Stimulated activated CD4-positive, alpha-beta T cell treated with anti-CD3 and anti-CD28 coated beads, Interleukin-1b, Interleukin-23, amount 100 ng/mL, for 1 hour (primary cell): ENCODE results near the gene TJAP1.

Experiments
- DNase-seq, 2 donors: peaks; one replicate each; pipeline ENCODE4 v3.0.0-alpha.2; 2020; ENCODE audit warnings: low read depth in 2 of 2

TJAP1 gene

GRCh38 chr6:43505718-43506117, 28.3 kb downstream of the TJAP1 start:
- DNase-seq = no peak

GRCh38 chr6:43506171-43506570, 28.8 kb downstream of the TJAP1 start:
- DNase-seq = no peak

DNA sequence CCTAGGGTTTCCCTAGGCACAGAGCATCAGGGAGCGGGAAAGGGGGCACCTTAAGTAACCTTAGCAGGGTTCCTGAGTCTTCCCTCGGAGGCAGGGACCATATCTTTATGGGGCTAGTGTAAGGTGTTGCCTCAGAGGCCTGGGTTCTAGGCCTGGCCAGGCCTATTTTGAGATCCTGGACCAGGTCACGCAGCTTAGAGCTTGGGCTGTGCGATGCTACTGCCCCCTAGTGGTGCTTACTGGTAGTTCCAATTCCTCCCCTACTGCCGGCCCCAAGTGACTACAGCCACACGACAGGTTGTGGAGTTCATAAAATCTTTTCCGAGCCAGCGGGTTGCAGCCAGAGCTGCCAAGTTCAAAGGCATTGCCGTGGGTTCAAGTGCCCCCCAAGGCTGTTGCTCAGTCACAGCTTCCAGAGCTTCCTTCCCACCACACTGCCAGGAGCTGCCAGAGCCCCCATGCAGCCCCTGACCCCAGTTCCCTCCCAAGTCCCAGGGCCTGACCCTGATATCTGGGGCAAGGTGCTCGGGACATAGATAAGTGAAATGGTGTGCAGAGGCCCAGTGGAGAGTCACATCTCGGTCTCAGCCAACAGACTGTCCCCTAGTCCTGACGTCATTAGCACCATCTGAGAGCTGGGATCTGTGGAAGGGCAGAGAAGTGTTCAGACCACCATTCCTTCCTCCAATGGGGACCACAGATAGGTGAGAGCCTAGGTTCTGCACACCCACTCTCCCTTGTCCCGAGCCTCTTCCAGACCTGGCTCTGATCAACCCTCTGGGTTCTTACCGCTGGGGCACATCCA, 29.5 kb downstream of the TJAP1 start:
- peak; percentile 64 to 69 for DNase-seq

- no peak for DNase-seq
These were observed 31.2 kb downstream of the TJAP1 start for GRCh38 chr6:43508481-43509141.

GRCh38 chr6:43509142-43509983, 32.0 kb downstream of the TJAP1 start:
- no peak for DNase-seq

DNA sequence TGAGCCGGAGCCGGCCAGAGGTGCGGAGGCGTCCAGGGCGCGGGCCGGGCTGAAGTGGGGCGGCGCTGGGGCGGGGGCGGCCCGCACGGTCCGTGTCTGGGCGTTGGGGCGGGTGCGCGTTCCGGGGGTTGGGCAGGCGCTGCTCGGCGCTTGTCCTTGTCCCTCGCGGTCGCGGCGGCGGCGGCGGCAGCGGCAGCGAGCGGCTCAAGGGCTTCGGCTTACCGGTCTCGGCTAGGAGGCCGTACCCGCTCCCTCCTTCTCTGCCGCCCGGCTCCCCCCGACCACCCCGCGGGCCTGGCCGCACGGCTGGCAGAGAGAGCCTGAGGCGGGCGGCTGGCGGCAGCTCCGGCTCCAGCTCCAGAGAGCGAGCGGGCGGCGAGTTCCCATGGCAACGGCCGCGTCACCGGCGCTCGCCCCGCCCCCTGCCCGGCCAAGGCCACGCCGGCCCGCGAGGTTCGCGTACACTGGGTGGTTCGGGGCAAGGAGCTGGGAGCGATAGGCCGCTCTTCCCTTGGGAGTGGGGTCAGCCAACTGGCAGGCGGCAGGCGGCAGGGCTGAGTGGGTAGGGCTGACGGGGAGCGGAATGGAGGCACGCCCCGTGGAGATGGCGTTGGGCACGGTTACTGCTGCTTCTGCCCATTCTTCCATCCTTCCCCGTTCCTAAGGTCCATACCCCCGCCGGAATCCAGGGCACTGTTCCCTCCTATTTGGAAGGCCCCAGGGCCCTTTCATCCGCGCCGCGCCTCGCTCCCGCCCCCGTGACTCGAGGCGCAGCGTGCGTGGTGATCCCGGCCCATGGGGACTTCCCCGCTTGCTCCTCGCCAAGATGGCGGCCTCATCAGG, 32.8 kb downstream of the TJAP1 start, which contains the start of gene LRRC73:
Gene LRRC73, minus strand, starts transcription at position 363 of the 843 bp plus-strand sequence. CDS start 561 bp downstream, outside the sequence.
- peak; percentile 43 to 71 for DNase-seq

DNA sequence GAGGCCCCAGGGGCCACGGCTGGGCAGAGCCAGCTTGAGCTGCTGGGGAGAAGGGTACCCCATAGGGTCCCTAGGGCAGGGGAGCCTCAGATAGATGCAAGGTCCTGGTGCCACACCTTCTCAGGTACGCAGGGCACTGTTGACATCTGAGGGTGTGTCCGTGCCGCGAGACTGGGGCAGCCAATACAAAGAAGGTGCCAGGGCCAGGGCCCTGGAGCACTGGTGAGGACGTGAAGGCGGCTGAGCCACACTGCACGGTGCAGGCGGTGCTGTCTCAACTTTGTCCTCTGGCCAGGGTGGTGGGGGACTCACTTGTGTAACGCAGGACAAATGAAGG, 33.4 kb downstream of the TJAP1 start:
- no peak for DNase-seq

DNA sequence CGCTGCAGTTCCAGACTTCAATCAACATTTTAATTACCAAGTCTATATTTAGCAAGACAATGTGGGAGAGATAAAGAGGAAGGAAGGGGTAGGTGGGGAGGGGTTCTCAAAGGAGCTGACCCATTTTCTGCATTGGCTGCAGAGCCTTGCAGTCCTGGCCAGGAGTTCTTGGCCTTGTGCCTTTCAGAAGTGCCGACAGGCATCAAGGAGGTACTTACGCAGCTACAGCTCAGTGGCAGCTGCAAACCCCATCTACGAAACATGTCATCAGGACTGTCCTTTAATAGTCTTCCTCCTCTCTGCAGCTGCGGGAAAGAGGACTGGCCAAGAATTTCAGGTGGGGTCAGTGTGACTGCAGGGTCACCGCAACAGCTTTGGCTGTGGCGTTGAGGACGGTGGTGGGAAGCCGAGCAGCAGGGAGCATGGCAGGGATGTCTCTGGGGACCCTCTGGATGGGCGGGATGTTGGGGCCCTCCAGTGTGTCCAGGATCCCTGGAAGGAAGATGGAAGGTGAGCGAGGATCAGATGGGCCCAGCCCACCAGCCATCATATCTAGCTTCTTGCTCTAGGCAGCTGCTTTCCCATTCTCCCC, 34.5 kb downstream of the TJAP1 start:
- no peak for DNase-seq

- DNase-seq = no peak
These were observed 38.4 kb downstream of the TJAP1 start for GRCh38 chr6:43515808-43516207.

- no peak for DNase-seq
These were observed 39.0 kb downstream of the TJAP1 start for GRCh38 chr6:43516367-43516696.

DNA sequence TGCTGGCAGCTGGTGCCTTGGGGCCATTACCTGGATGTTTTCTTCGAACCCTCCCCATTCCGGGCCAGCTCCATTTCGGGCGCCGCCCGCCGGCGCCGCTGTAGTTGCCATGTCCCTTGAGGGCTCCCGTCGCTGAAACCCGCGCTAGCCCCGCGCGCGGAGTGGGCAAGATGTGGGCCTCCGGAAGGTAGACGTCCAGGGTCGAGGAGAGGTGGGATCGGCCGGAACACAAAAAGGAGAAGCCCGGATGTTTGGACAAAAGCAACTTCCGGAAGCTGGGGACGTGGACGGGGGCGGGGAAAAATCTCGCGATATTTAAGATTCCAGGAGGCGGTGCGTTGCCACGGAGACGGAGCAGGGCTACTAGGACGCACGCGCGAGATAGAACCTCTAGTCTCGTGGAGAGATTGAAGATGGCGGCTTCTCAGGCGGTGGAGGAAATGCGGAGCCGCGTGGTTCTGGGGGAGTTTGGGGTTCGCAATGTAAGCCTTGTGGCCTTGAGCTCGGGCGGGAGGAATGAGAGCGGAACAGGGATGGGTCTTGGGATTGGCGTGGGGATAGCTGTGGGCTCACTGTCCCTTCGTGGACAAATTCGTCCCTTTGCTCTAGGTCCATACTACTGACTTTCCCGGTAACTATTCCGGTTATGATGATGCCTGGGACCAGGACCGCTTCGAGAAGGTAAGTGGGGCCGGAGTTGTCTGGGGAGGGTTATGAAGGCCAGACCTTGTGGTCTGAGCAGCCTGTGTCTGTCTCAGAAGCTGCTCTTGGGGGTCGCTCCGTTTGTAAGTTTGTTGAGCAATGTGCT, 39.5 kb downstream of the TJAP1 start, which contains the start of the genes POLR1C and YIPF3:
Gene POLR1C, plus strand, starts transcription at position 393 of the 808 bp plus-strand sequence. Its CDS starts 21 bp downstream, at position 414.
Gene YIPF3, minus strand, starts transcription at position 230 of the 808 bp plus-strand sequence. Its CDS starts 119 bp downstream, at position 111.
- peak; percentile 88 to 92 for DNase-seq

GRCh38 chr6:43517505-43518357, 40.4 kb downstream of the TJAP1 start:
- no peak for DNase-seq

DNA sequence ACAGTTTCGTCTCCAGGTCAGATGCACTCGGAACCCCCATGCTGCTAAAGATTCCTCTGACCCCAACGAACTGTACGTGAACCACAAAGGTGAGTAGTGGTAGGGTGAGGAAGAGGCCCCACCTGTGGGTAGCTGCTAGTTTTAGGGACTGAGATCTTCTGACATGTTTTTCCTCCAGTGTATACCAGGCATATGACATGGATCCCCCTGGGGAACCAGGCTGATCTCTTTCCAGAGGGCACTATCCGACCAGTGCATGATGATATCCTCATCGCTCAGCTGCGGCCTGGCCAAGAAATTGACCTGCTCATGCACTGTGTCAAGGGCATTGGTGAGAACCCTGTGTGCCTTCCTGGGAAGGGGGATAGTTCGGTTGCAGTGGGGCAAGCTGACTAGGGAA, 42.7 kb downstream of the TJAP1 start:
- DNase-seq = no peak

GRCh38 chr6:43521836-43522235, 44.5 kb downstream of the TJAP1 start:
- DNase-seq = no peak

- DNase-seq = no peak
These were observed 45.3 kb downstream of the TJAP1 start for GRCh38 chr6:43522547-43523261.

GRCh38 chr6:43523284-43523683, 45.9 kb downstream of the TJAP1 start:
- DNase-seq = no peak

DNA sequence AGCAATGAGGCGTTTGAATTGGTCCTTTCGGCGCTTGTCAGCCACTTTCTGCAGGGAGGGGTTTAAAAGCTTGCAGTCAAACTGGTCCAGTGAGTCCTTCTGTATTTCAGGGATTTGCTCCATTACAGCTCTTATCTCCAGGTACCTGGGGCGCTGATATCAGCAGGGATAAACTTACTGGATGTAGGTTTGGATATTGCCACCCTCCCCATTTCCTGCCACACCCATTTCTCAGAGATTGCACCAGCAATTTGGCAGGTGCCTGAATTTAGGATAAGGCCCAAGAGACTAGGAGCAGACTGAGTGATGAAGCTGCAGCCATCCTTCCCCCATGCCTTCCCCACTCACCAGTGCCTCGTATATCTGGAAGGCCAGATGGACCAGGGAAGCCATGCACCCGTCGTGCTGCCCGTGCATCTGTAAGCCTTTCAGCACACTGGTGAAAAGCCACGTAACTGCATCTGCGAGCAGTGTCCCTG, 47.2 kb downstream of the TJAP1 start:
- DNase-seq = no peak

DNA sequence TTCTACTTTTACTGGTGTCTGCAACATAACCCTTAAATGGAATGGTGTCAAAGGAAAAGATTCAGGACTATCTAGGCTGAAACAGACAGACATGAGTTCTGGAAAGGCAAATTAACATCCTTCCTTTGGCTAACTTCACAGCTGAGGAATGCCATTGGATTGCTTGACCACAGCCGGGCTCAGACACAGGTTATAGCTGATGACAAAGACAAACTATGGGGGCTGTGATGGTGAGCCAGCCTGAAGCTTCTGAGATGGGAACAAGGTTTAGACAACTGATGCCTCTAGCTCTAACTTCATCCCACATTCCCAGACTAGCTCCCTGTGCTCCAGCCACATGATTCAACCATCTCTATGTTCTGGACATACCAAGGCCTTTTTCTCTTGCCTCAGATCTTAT, 54.8 kb downstream of the TJAP1 start:
- no peak for DNase-seq
